ENCODE results near the gene ADCY4. TPM values are rescaled to one million over a fixed set of nuclear protein-coding genes. Genes with fewer than 3 reads are reported as not detected.

Gene ADCY4
- total and polyA plus RNA-seq, 2 of the 13 experiments (the other 11 are each of a cell fraction or from before 2014, with no cell fraction given) = 0.03 TPM; not detected in 1

GRCh38 chr14:24299255-24300191 is 35.3 kb downstream of the ADCY4 start, which contains the start of the genes DHRS1 and NOP9 (continued):
- TF ChIP-seq JARID2 (CRISPR knock-in tag; IDR thresholded peaks at IDR 0.05; ENCODE audit: insufficient replicate concordance) = peak; percentile 42
- no peak for TF ChIP-seq SRSF9 (IDR thresholded peaks at IDR 0.05; ENCODE audit: borderline replicate concordance, insufficient read depth, low read depth, low read length, poor library complexity, severe bottlenecking)
- peak; percentile 94 for TF ChIP-seq ZNF264 (CRISPR knock-in tag; IDR thresholded peaks at IDR 0.05)
- TF ChIP-seq FOXJ3 (CRISPR knock-in tag; IDR thresholded peaks at IDR 0.05; ENCODE audit: borderline replicate concordance) = peak; percentile 84; the same call in 1 of the 2 replicates
- TF ChIP-seq SMYD3 (CRISPR knock-in tag; IDR thresholded peaks at IDR 0.05) = peak; percentile 66; the same call in 1 of the 2 replicates
- TF ChIP-seq ZNF530 (CRISPR knock-in tag; IDR thresholded peaks at IDR 0.05; ENCODE audit: low read depth) = no peak
- no peak for TF ChIP-seq JDP2 (CRISPR knock-in tag; IDR thresholded peaks at IDR 0.05; ENCODE audit: borderline replicate concordance)
- TF ChIP-seq ZMAT5 (CRISPR knock-in tag; IDR thresholded peaks at IDR 0.05; ENCODE audit: borderline replicate concordance, low read depth) = no peak
- peak; percentile 99 for TF ChIP-seq DBP (CRISPR knock-in tag; IDR thresholded peaks at IDR 0.05; ENCODE audit: not compliant biosample characterization)
- peak; percentile 6; the same call in 1 of the 2 replicates for TF ChIP-seq KDM1A (CRISPR knock-in tag; IDR thresholded peaks at IDR 0.05)
- peak; percentile 82; the same call in 1 of the 2 replicates for TF ChIP-seq HMGXB3 (CRISPR knock-in tag; IDR thresholded peaks at IDR 0.05; ENCODE audit: borderline replicate concordance)
- TF ChIP-seq MTF2 (CRISPR knock-in tag; IDR thresholded peaks at IDR 0.05; ENCODE audit: borderline replicate concordance) = peak; percentile 53; the same call in 1 of the 2 replicates
- peak; percentile 95 for TF ChIP-seq ZNF160 (CRISPR knock-in tag; IDR thresholded peaks at IDR 0.05)
- peak; percentile 78 for TF ChIP-seq ELF3 (CRISPR knock-in tag; IDR thresholded peaks at IDR 0.05)
- TF ChIP-seq POLR2AphosphoS5 (IDR thresholded peaks at IDR 0.05; ENCODE audit: low read depth, low read length) = peak; percentile 96
- peak; percentile 94 for TF ChIP-seq ATF2 (CRISPR knock-in tag; IDR thresholded peaks at IDR 0.05)
- TF ChIP-seq MYC (CRISPR knock-in tag; IDR thresholded peaks at IDR 0.05; ENCODE audit: borderline replicate concordance) = peak; percentile 94
- peak; percentile 93 for TF ChIP-seq ZNF343 (CRISPR knock-in tag; IDR thresholded peaks at IDR 0.05)
- no peak for TF ChIP-seq ATF4 (CRISPR knock-in tag; IDR thresholded peaks at IDR 0.05)
- peak; percentile 100 for TF ChIP-seq ZNF44 (CRISPR knock-in tag; IDR thresholded peaks at IDR 0.05)

Measured in HepG2 (cell line).